Esophagus muscularis mucosa (tissue), 4 donors: ENCODE results near the gene PTPRN.

Experiments
- EP300 ChIP-seq: sonication (generic); formaldehyde crosslinking; IDR thresholded peaks from one replicate; pipeline ENCODE4 v1.6.1; 2017; ENCODE audit warnings: antibody characterized with exemption
- POLR2A ChIP-seq: fragments of 450-650 bp; IDR thresholded peaks from one replicate; pipeline ENCODE4 v1.6.1; 2017; ENCODE audit warnings: antibody characterized with exemption, moderate library complexity, mild to moderate bottlenecking, low read depth
- POLR2AphosphoS5 ChIP-seq, 2 donors: sonication (generic); formaldehyde crosslinking; IDR thresholded peaks; one replicate each; pipeline ENCODE4 v1.6.1; 2017; ENCODE audit warnings: antibody characterized with exemption in 2 of 2
- TF ChIP-seq, protein P1 (sequence below), 3 experiments: fragments of 200-600 bp in 2 of 3; fragments of 450-650 bp in 1 of 3; sonication (generic) in 2 of 3; IDR thresholded peaks; one replicate each; pipeline ENCODE4 v1.5.1; 2017 to 2019; ENCODE audit warnings: antibody characterized with exemption in 3 of 3, mild to moderate bottlenecking in 2 of 3, moderate library complexity in 1 of 3

DNA sequence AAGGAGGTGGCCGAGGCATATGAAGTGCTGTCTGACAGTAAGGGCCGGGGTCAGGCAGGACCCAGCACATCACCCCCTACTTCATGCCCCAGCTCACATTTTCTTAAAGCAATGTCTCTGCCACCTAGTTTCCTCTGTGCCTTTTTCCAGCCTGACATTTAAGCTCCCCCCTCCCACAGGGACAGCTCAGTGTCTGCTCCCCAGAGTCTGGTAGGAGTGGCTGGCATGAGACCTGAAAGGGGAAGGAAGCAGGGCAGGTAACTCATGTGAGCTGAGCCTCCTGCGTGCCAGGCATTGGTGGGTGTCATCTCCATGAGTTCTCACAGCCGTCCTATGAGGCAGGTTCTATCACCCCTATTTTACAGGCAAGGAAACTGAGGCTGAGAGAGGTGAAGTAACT, 28.6 kb downstream of the PTPRN start:
- no peak for TF ChIP-seq EP300
- TF ChIP-seq, protein P1, sequence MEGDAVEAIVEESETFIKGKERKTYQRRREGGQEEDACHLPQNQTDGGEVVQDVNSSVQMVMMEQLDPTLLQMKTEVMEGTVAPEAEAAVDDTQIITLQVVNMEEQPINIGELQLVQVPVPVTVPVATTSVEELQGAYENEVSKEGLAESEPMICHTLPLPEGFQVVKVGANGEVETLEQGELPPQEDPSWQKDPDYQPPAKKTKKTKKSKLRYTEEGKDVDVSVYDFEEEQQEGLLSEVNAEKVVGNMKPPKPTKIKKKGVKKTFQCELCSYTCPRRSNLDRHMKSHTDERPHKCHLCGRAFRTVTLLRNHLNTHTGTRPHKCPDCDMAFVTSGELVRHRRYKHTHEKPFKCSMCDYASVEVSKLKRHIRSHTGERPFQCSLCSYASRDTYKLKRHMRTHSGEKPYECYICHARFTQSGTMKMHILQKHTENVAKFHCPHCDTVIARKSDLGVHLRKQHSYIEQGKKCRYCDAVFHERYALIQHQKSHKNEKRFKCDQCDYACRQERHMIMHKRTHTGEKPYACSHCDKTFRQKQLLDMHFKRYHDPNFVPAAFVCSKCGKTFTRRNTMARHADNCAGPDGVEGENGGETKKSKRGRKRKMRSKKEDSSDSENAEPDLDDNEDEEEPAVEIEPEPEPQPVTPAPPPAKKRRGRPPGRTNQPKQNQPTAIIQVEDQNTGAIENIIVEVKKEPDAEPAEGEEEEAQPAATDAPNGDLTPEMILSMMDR (IDR thresholded peaks at IDR 0.05): no peak
- no peak for TF ChIP-seq POLR2A
- TF ChIP-seq POLR2AphosphoS5 (IDR thresholded peaks at IDR 0.05): no peak
